OCI-LY1 (cell line): ENCODE results near the gene HYI.

ENCODE experiments used
- H2AFZ ChIP-seq: fragments of 200-600 bp; sonication (generic), shearing (Covaris generic); 2 replicates; pipeline ENCODE4 v1.6.0; 2014; ENCODE audit warnings: antibody characterized with exemption, mild to moderate bottlenecking, low read length
- H3F3A ChIP-seq: fragments of 200-600 bp; sonication (generic), shearing (Covaris generic); 2 replicates; pipeline ENCODE4 v1.6.0; 2014; ENCODE audit warnings: mild to moderate bottlenecking, antibody characterized with exemption, low read length, moderate library complexity; ENCODE audit not compliant: insufficient read depth
- H3K27ac ChIP-seq: fragments of 200-600 bp; sonication (generic); 2 replicates; pipeline ENCODE4 v1.5.1; 2014; ENCODE audit warnings: low read length, mixed run types, mild to moderate bottlenecking, low read depth; ENCODE audit not compliant: poor library complexity, severe bottlenecking
- H3K27me3 ChIP-seq: fragments of 200-600 bp; sonication (generic); 2 replicates; pipeline ENCODE4 v1.6.0; 2014; ENCODE audit warnings: antibody characterized with exemption, mild to moderate bottlenecking, low read length, moderate library complexity; ENCODE audit not compliant: insufficient read depth
- H3K36me3 ChIP-seq: fragments of 200-600 bp; sonication (generic); 2 replicates; pipeline ENCODE4 v1.6.1; 2014; ENCODE audit warnings: mild to moderate bottlenecking, antibody characterized with exemption, low read length, moderate library complexity, mixed read lengths; ENCODE audit not compliant: insufficient read depth
- H3K4me1 ChIP-seq: fragments of 200-600 bp; sonication (generic); 2 replicates; pipeline ENCODE4 v1.5.1; 2014; ENCODE audit warnings: mild to moderate bottlenecking, low read length, moderate library complexity; ENCODE audit not compliant: insufficient read depth, severe bottlenecking
- H3K4me2 ChIP-seq: fragments of 200-600 bp; sonication (generic), shearing (Covaris generic); 2 replicates; pipeline ENCODE4 v1.6.1; 2014; ENCODE audit warnings: low read length
- H3K4me3 ChIP-seq: fragments of 200-600 bp; sonication (generic); 2 replicates; pipeline ENCODE4 v1.5.1; 2014; ENCODE audit warnings: low read length, low read depth, mild to moderate bottlenecking, mixed read lengths; ENCODE audit not compliant: poor library complexity, severe bottlenecking
- H3K79me2 ChIP-seq: fragments of 200-600 bp; shearing (Covaris generic); 2 replicates; pipeline ENCODE4 v1.6.1; 2016; ENCODE audit warnings: mixed run types, low read length, mixed read lengths; ENCODE audit not compliant: insufficient read depth
- H3K9ac ChIP-seq: fragments of 200-600 bp; sonication (generic), shearing (Covaris generic); 2 replicates; pipeline ENCODE4 v1.6.1; 2014; ENCODE audit warnings: mild to moderate bottlenecking, low read length, mixed read lengths
- H3K9me2 ChIP-seq: fragments of 200-600 bp; sonication (generic), shearing (Covaris generic); 2 replicates; pipeline ENCODE4 v1.6.1; 2014; ENCODE audit warnings: low read depth, mild to moderate bottlenecking, low read length, mixed read lengths
- H3K9me3 ChIP-seq: fragments of 200-600 bp; shearing (Covaris generic); 2 replicates; pipeline ENCODE4 v1.6.1; 2014; ENCODE audit warnings: low read length, mixed read lengths
- H4K20me1 ChIP-seq: fragments of 200-600 bp; sonication (generic), shearing (Covaris generic); 2 replicates; pipeline ENCODE4 v1.6.0; 2016; ENCODE audit warnings: mild to moderate bottlenecking, low read length; ENCODE audit not compliant: insufficient read depth
- EZH2 ChIP-seq: fragments of 200-600 bp; sonication (generic), shearing (Covaris generic); IDR thresholded peaks from 2 replicates; pipeline ENCODE4 v1.8.0; 2017; ENCODE audit warnings: borderline replicate concordance, mixed run types, mild to moderate bottlenecking, antibody characterized with exemption, low read length, moderate library complexity, mixed read lengths
- TF ChIP-seq, protein P1 (sequence below): fragments of 200-600 bp; sonication (generic), shearing (Covaris generic); IDR thresholded peaks from 2 replicates; pipeline ENCODE4 v1.5.1; 2017; ENCODE audit warnings: mild to moderate bottlenecking, antibody characterized with exemption, low read length, moderate library complexity, mixed read lengths

The HYI gene

DNA sequence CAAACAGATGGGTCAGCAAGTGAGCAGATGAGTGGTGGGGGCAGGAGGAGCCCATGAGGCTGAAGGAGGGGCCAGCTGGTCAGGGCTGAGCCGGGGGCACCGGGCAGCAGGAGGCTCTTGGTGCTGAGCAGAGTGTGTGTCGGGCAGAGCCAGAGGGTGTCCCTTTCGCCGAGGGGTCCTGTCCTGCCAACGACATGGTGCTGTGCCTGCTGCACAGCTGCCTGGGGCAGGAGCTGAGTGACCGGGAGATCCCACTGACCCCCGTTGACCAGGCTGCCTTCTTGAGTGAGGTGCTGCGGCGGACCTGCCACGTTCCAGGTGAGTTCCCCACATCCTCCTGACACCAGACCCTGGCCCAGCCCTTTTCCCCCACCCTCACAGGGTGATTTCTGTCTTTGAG lies 27.5 kb downstream of the HYI start:
- Histone ChIP-seq H3K4me2 (no peak overlapping the region), H3K27ac (no peak overlapping the region), H3F3A (no peaks in the 10 kb centered on the region), H2AFZ (no peak overlapping the region), H3K27me3 (no peaks in the 10 kb centered on the region), H3K4me3 (no peak overlapping the region), H4K20me1 (no peaks in the 10 kb centered on the region), H3K9me3 (no peaks in the 10 kb centered on the region), H3K4me1 (no peaks in the 10 kb centered on the region), H3K36me3 (peaks cover 84% of the 10 kb centered on the region), H3K9me2 (no peaks in the 10 kb centered on the region), H3K9ac (no peak overlapping the region), H3K79me2 (no peaks in the 10 kb centered on the region)
- TF ChIP-seq EZH2, result no peak
- TF ChIP-seq, protein P1, sequence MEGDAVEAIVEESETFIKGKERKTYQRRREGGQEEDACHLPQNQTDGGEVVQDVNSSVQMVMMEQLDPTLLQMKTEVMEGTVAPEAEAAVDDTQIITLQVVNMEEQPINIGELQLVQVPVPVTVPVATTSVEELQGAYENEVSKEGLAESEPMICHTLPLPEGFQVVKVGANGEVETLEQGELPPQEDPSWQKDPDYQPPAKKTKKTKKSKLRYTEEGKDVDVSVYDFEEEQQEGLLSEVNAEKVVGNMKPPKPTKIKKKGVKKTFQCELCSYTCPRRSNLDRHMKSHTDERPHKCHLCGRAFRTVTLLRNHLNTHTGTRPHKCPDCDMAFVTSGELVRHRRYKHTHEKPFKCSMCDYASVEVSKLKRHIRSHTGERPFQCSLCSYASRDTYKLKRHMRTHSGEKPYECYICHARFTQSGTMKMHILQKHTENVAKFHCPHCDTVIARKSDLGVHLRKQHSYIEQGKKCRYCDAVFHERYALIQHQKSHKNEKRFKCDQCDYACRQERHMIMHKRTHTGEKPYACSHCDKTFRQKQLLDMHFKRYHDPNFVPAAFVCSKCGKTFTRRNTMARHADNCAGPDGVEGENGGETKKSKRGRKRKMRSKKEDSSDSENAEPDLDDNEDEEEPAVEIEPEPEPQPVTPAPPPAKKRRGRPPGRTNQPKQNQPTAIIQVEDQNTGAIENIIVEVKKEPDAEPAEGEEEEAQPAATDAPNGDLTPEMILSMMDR, result no peak

DNA sequence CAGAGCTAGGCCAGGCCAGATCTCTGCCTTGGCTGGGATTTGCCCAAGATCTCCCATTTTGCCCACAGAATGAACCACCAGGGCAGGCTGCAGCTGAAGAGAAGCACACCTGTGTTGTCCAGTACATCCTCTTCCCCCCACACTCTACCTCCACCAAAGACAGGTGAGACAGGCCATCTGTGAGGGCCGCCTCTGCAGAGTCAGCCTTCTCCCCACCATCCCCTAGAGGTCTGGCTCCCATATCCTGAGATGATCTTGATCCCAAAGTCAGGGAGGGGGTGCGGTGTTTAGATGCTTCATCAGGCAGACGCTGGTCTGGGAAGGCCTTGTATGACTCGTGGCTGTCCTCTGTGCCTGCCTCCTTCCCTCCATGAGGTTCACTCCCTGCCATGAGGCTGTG lies 28.7 kb downstream of the HYI start:
- no peak for TF ChIP-seq EZH2
- TF ChIP-seq, protein P1, result no peak
- H3K36me3 ChIP-seq, result peaks cover 84% of the 10 kb centered on the region

DNA sequence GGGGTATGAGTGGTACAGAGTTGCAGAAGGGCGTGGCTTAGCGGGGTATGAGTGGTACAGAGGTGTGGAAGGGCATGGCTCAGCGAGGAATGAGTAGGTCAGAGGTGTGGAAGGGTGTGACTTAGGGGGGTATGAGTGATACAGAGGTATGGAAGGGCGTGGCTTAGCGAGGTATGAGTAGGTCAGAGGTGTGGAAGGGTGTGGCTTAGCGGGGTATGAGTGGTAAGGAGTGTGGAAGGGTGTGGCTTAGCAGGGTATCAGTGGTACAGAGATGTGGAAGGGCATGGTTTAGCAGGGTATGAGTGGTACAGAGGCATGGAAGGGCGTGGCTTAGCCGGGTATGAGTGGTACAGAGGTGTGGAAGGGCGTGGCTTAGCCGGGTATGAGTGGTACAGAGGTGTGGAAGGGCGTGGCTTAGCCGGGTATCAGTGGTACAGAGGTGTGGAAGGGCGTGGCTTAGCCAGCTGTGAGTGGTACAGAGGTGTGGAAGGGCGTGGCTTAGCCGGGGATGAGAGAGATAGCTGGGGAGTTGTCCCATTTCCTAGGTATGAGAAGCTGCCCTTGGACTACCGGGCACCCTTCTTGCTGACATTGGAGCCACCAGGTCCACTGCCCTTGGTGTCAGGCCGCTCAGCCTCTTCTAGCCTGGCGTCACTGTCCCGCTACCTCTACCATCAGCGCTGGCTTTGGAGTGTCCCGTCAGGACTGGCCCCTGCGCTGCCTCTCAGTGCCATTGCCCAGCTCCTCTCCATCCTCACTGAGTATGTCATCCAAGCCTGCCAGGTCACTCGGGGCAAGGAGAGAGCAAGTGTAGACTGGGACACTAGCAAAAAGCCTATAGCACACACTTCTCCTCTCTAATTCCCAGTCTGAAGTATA lies 29.8 kb downstream of the HYI start:
- no peaks in the 10 kb centered on the region for H3K9me3 ChIP-seq
- no peak overlapping the region for H3K9ac ChIP-seq
- H3K36me3 ChIP-seq, result peaks cover 86% of the 10 kb centered on the region
- H2AFZ ChIP-seq, result no peak overlapping the region
- H3K4me2 ChIP-seq, result no peak overlapping the region
- no peaks in the 10 kb centered on the region for H4K20me1 ChIP-seq
- no peaks in the 10 kb centered on the region for H3K79me2 ChIP-seq
- no peak overlapping the region for H3K27ac ChIP-seq
- H3F3A ChIP-seq, result no peaks in the 10 kb centered on the region
- no peak for TF ChIP-seq EZH2
- TF ChIP-seq, protein P1, result no peak
- no peaks in the 10 kb centered on the region for H3K4me1 ChIP-seq
- no peaks in the 10 kb centered on the region for H3K9me2 ChIP-seq
- no peak overlapping the region for H3K4me3 ChIP-seq
- H3K27me3 ChIP-seq, result no peaks in the 10 kb centered on the region

More for the DNA sequence above, 28.7 kb downstream of the HYI start:
- H3K79me2 ChIP-seq, result no peaks in the 10 kb centered on the region
- no peak overlapping the region for H3K9ac ChIP-seq
- H3K9me3 ChIP-seq, result no peaks in the 10 kb centered on the region
- H4K20me1 ChIP-seq, result no peaks in the 10 kb centered on the region
- no peaks in the 10 kb centered on the region for H3F3A ChIP-seq
- H3K4me3 ChIP-seq, result no peak overlapping the region
- no peaks in the 10 kb centered on the region for H3K4me1 ChIP-seq
- no peak overlapping the region for H2AFZ ChIP-seq
- H3K4me2 ChIP-seq, result no peak overlapping the region
- H3K27me3 ChIP-seq, result no peaks in the 10 kb centered on the region
- no peak overlapping the region for H3K27ac ChIP-seq
- no peaks in the 10 kb centered on the region for H3K9me2 ChIP-seq
